ENCODE measurements around the gene GPT2.

The GPT2 gene, protein sequence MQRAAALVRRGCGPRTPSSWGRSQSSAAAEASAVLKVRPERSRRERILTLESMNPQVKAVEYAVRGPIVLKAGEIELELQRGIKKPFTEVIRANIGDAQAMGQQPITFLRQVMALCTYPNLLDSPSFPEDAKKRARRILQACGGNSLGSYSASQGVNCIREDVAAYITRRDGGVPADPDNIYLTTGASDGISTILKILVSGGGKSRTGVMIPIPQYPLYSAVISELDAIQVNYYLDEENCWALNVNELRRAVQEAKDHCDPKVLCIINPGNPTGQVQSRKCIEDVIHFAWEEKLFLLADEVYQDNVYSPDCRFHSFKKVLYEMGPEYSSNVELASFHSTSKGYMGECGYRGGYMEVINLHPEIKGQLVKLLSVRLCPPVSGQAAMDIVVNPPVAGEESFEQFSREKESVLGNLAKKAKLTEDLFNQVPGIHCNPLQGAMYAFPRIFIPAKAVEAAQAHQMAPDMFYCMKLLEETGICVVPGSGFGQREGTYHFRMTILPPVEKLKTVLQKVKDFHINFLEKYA

DNA sequence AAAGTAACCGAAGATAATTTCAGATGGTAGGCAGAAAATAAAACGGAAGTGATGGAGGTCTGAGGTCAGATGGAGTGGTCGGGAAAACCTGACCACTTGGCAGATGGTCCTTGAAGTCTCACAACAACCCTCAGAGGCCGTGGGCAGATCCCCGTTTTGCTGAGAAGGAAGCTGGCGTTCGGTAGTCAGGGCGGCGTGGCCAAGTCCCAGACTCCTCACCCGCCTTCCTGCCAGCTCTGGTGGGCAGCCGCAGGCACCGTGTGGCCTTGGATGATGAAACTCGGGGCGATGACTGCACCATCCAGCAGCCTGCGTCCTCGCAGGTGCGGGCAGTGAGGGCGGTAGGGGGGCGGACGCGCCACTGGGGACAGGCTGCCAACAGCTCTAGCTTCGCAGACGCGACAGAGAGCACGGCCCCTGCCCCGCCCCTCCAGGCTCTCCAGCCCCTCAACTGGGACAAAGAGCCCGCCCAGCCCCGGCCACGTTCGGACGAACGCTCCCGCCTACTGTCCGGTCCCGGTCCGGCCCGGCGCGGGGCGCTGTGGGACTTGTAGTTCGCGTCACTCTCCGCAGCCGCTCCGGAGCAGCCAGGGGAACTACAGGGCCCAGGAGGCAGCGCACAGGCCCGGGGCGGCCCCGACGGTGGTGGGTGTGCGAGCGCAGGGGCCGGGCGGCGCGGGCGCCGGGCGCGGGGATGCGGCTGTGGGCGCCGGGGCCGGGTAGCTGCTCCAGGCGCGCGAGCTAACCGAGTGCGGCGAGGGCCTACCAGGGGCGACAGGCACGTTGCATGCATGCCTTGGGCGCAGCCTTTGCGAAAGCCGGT is at the start of gene GPT2:
Gene GPT2 (plus strand): TSS at position 673 of the 823 bp plus-strand sequence. CDS start 354 bp downstream, outside the sequence.
- H3K4me3 ChIP-seq (ENCODE audit: low read depth, low read length) = peak within 1 kb of the TSS; percentile 63
- TF ChIP-seq, protein P1, sequence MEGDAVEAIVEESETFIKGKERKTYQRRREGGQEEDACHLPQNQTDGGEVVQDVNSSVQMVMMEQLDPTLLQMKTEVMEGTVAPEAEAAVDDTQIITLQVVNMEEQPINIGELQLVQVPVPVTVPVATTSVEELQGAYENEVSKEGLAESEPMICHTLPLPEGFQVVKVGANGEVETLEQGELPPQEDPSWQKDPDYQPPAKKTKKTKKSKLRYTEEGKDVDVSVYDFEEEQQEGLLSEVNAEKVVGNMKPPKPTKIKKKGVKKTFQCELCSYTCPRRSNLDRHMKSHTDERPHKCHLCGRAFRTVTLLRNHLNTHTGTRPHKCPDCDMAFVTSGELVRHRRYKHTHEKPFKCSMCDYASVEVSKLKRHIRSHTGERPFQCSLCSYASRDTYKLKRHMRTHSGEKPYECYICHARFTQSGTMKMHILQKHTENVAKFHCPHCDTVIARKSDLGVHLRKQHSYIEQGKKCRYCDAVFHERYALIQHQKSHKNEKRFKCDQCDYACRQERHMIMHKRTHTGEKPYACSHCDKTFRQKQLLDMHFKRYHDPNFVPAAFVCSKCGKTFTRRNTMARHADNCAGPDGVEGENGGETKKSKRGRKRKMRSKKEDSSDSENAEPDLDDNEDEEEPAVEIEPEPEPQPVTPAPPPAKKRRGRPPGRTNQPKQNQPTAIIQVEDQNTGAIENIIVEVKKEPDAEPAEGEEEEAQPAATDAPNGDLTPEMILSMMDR (IDR thresholded peaks at IDR 0.05; ENCODE audit: borderline replicate concordance, insufficient read depth, low read depth, low read length) = no peak

DNA sequence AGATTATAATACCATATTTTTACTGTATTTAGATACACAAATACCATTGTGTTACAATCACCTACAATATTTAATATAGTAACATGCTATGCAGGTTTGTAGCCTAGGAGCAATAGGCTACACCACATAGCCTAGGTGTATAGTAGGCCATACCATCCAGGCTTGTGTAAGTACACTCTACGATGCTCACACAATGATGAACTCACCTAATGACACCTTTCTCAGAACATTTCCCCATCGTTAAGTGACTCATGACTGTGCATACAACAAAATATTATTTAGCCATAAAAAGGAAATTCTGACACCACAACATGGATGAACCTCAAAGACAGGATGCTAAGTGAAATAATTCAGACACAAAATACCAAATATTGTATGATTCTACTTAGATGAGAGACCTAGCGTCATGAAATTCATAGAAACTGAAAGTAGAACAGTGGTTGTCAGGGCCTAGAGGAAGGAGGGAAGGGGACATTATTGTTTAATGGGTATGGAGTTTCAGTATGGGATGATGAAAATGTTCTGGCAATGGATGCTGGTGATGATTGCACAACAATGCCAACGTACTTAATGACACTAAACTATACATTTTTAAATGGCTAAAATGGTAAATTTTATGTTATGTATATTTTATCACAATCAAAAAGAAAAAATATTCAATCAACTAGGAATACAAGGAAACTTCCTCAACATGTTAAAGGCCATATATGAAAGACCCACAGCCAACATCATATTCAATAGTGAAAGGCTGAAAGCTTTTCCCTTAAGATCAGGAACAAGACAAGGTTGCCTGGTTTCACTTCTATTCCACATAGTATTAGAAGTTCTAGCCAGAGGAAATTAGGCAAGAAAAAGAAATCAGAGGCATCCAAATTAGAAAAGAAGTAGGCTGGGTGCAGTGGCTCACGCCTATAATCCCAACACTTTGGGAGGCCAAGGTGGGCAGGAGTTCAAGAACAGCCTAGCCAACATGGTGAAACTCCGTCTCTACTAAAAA is 47.3 kb upstream of the GPT2 start:
- TF ChIP-seq, protein P1 (IDR thresholded peaks at IDR 0.05; ENCODE audit: borderline replicate concordance, insufficient read depth, low read depth, low read length) = no peak
- no peak overlapping the region for H3K4me3 ChIP-seq (ENCODE audit: low read depth, low read length)

DNA sequence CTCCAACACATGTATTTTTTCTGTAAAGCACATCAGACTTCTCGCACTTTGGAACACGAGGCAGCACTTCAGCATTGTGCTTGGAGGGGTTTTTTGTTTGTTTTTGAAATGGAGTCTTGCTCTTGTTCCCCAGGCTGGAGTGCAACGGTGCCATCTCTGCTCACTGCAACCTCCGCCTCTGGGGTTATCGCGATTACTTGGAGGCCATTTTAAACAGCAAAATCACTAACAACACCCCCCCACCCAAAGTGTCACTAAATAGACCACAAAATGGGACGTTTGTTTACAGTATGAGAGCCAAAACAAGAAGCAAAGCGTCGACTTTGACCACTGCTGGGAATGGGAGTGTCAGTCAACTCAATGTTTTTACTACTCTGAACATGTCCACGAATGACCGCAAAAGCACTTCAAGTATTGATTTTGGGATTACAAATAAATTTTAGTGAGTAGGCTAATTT is 44.1 kb upstream of the GPT2 start:
- TF ChIP-seq, protein P1 (IDR thresholded peaks at IDR 0.05; ENCODE audit: borderline replicate concordance, insufficient read depth, low read depth, low read length) = no peak
- H3K4me3 ChIP-seq (ENCODE audit: low read depth, low read length) = no peak overlapping the region

DNA sequence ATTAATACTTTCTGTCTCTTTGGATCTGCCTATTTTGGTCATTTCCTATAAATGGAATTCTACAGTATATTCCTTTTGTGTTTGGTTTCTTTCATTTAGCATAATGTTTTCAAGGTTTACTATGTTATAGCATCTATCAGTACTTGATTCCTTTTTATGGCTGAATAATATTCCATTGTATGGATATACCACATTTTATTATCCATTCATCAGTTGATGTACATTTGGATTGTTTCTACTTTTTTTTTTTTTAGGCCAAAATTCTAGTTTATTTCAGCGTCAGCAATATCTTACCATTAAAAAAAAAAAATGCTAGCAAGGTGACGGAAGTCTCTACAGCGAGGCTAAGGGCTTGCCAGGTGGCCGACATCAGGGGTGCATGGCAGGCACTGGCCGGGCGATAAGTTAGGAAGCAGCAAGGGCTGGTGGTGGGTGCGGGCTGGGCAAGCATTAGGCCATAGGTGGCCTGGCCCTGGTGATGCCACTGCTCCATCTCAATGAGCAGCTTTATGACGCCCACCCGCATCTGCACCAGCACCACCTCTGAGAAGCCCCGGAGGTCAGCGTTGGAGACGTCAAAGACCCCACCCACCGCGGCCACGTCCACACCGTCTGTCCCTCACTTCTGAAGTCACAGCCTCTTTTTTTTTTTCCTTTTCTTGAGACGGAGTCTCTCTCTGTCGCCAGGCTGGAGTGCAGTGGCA is 41.8 kb upstream of the GPT2 start:
- H3K4me3 ChIP-seq (ENCODE audit: low read depth, low read length) = no peak overlapping the region
- TF ChIP-seq, protein P1 (IDR thresholded peaks at IDR 0.05; ENCODE audit: borderline replicate concordance, insufficient read depth, low read depth, low read length) = no peak

DNA sequence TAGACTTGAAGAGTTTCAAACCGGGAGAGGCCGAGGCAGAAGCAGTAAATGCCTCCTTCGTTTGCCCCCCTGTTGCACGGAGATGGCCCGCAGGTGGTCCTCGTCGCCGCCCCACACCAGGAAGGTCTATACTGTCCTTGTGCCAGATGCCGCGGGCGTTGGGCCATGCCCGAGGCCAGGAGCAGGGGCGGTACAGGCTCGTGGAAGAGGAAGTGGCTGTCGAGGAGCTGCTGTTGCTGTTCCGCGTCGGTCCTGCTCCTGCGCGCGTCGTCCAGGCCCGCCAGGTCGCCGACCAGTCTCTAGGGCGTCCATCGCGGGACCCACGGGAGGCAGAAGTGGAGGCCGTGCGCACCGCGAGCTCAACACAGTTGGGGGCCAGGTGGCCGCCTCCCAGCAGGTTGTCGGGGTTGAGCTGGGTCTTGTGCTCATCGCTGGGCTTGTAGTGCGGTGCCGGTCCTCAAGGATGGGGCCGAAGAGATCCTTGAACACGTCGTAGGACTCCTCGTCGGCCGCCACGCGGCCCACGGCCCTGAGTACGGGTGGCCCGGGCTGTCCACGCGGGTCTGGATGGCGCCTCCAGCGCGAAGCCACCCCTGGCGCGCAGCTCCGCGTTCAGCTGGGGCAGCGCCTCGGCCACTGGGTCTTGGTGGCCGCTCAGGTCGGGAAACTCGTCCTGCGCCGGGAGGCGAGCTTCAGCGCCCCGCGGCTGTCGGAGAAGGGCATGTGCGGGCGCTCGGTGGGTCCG is 40.1 kb upstream of the GPT2 start:
- TF ChIP-seq, protein P1 (IDR thresholded peaks at IDR 0.05; ENCODE audit: borderline replicate concordance, insufficient read depth, low read depth, low read length) = no peak
- H3K4me3 ChIP-seq (ENCODE audit: low read depth, low read length) = no peak overlapping the region
